GM18526 (cell line): ENCODE results near the gene ZNF660.

Experiments
- POLR2A ChIP-seq: IDR thresholded peaks from 3 replicates; pipeline ENCODE4 v1.6.1; 2011; ENCODE audit not compliant: insufficient read length; ENCODE audit errors: extremely low read depth

ZNF660 gene

GRCh38 chr3:44584646-44585501 lies at the start of gene ZNF660:
Gene ZNF660, plus strand, starts transcription at chr3:44584964. Its CDS starts 9,230 bp downstream, at chr3:44594194.
- TF ChIP-seq POLR2A: no peak

- TF ChIP-seq POLR2A: no peak
Measured at GRCh38 chr3:44535364-44535763, 49.4 kb upstream of the ZNF660 start.

GRCh38 chr3:44554626-44555592 lies 29.9 kb upstream of the ZNF660 start, which contains the start of gene ZKSCAN7:
Gene ZKSCAN7, plus strand, starts transcription at chr3:44555193. Its CDS starts 1,855 bp downstream, at chr3:44557048.
- TF ChIP-seq POLR2A: peak; percentile 67

- TF ChIP-seq POLR2A: no peak
Measured at GRCh38 chr3:44555723-44556122, 29.0 kb upstream of the ZNF660 start.

- TF ChIP-seq POLR2A: no peak
Measured at GRCh38 chr3:44557074-44557473, 27.7 kb upstream of the ZNF660 start.

GRCh38 chr3:44561076-44561475 lies 23.7 kb upstream of the ZNF660 start:
- TF ChIP-seq POLR2A: no peak

- TF ChIP-seq POLR2A: no peak
Measured at GRCh38 chr3:44562147-44562546, 22.6 kb upstream of the ZNF660 start.

GRCh38 chr3:44568561-44568960 lies 16.2 kb upstream of the ZNF660 start:
- TF ChIP-seq POLR2A: no peak

- no peak for TF ChIP-seq POLR2A
Measured at GRCh38 chr3:44571024-44571423, 13.7 kb upstream of the ZNF660 start.

- TF ChIP-seq POLR2A: no peak
Measured at GRCh38 chr3:44576613-44577012, 8.2 kb upstream of the ZNF660 start.

- TF ChIP-seq POLR2A: no peak
Measured at GRCh38 chr3:44596621-44597020, 11.9 kb downstream of the ZNF660 start.

GRCh38 chr3:44601749-44602148 lies 17.0 kb downstream of the ZNF660 start:
- no peak for TF ChIP-seq POLR2A

GRCh38 chr3:44612678-44613077 lies 27.9 kb downstream of the ZNF660 start:
- TF ChIP-seq POLR2A: no peak

- peak; percentile 69 for TF ChIP-seq POLR2A
Measured at GRCh38 chr3:44624749-44625480, 40.2 kb downstream of the ZNF660 start, which contains the start of gene ZNF197. Gene ZNF197, plus strand, starts transcription at chr3:44625036. Its CDS starts 4,119 bp downstream, at chr3:44629155.

- TF ChIP-seq POLR2A: no peak
Measured at GRCh38 chr3:44628716-44629115, 44.0 kb downstream of the ZNF660 start.
